Heart left ventricle (tissue), 13 donors: ENCODE results near the gene TXNDC11.

Experiments used
- CTCF ChIP-seq, 12 donors: fragments of 200-600 bp; sonication (generic) in 4 of 12; IDR thresholded peaks; one replicate each; pipeline versions ENCODE4 v1.5.0 to v1.8.0; 2018 to 2022; ENCODE audit warnings: antibody characterized with exemption in 12 of 12, mild to moderate bottlenecking in 5 of 12
- POLR2A ChIP-seq, 2 donors: fragments of 450-650 bp; IDR thresholded peaks; one replicate each; pipeline ENCODE4 v1.6.1; 2017; ENCODE audit warnings: antibody characterized with exemption in 2 of 2, mild to moderate bottlenecking in 2 of 2, moderate library complexity in 2 of 2
- donor health status: ischemic (EF 13 %, LVEDD 7.1; RV severe dilation, severe dysfunction).
- donor health status: DM: no; HTN: yes; CAD: no.
- donor health status: DM: no; HTN: no; CAD: no.
- donor health status: ischemic (EF 25% LVEDD 6.9; RV normal size, moderate dysfunction).
- donor health status: ischemic (EF 25% LVEDD 5.7; RV mildly dilated, moderate dysfunction).
- donor health status: ischemic (EF 35%, LVEDD 5.7; RV mildly dilated, moderate dysfunction).
- donor health status: nonischemic (EF 11% LVEDD 7.7; RV severe dilation, severe dysfunction).
- donor health status: DM: yes; HTN: yes; CAD: no.
- donor health status: PGD.
- donor health status: ischemic (EF 29% LVEDD 5.4; RV normal size, mild dysfunction).
- donor health status: nonischemic (EF 23%, LVEDD 6.1; RV moderate dilation, normal function).

- TF ChIP-seq CTCF (IDR thresholded peaks at IDR 0.05): no peak
- TF ChIP-seq POLR2A (IDR thresholded peaks at IDR 0.05): no peak
These were observed 82.1 kb downstream of the TXNDC11 start for GRCh38 chr16:11660565-11660964.
